22Rv1 (cell line): ENCODE data around the gene AEBP1.

Experiments
- ZFX ChIP-seq: fragments of 450-650 bp; IDR thresholded peaks from 2 replicates; pipeline ENCODE4 v1.6.1; 2017; ENCODE audit warnings: antibody characterized with exemption, borderline replicate concordance
- TF ChIP-seq, protein P1 (sequence below): fragments of 450-650 bp; IDR thresholded peaks from 2 replicates; pipeline ENCODE4 v1.5.1; 2017; ENCODE audit warnings: mild to moderate bottlenecking

GRCh38 chr7:44162179-44162578 lies 58.0 kb downstream of the AEBP1 start:
- TF ChIP-seq, protein P1, sequence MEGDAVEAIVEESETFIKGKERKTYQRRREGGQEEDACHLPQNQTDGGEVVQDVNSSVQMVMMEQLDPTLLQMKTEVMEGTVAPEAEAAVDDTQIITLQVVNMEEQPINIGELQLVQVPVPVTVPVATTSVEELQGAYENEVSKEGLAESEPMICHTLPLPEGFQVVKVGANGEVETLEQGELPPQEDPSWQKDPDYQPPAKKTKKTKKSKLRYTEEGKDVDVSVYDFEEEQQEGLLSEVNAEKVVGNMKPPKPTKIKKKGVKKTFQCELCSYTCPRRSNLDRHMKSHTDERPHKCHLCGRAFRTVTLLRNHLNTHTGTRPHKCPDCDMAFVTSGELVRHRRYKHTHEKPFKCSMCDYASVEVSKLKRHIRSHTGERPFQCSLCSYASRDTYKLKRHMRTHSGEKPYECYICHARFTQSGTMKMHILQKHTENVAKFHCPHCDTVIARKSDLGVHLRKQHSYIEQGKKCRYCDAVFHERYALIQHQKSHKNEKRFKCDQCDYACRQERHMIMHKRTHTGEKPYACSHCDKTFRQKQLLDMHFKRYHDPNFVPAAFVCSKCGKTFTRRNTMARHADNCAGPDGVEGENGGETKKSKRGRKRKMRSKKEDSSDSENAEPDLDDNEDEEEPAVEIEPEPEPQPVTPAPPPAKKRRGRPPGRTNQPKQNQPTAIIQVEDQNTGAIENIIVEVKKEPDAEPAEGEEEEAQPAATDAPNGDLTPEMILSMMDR = no peak
- no peak for TF ChIP-seq ZFX
